GM12878 (cell line): ENCODE data around the gene KIF22. TPM values are rescaled to one million over a fixed set of nuclear protein-coding genes. Genes with fewer than 3 reads are reported as not detected.

Experiments
- CEBPB ChIP-seq, 2 experiments: fragments of 150-350 bp in 1 of 2; IDR thresholded peaks; 2 replicates each; pipeline ENCODE4 v1.6.1; 2012 to 2014; ENCODE audit warnings: low read depth in 2 of 2, low read length in 2 of 2, borderline replicate concordance in 1 of 2, inconsistent platforms in 1 of 2
- ETV6 ChIP-seq, 2 experiments: fragments of 450-650 bp in 1 of 2; IDR thresholded peaks in 1 of 2; conservative IDR thresholded peaks in 1 of 2; 2 replicates each; pipeline ENCODE4 v1.6.1; 2014; ENCODE audit warnings: antibody characterized with exemption in 1 of 2, borderline replicate concordance in 1 of 2, low read depth in 1 of 2, mild to moderate bottlenecking in 1 of 2, moderate library complexity in 1 of 2
- HDAC2 ChIP-seq: fragments of 200-600 bp; sonication (generic); IDR thresholded peaks from 2 replicates; pipeline ENCODE4 v1.6.1; 2017
- IRF4 ChIP-seq: IDR thresholded peaks from 2 replicates; pipeline ENCODE4 v1.6.1; 2011; ENCODE audit warnings: low read depth, low read length
- NR2C2 ChIP-seq: IDR thresholded peaks from 2 replicates; pipeline ENCODE4 v1.6.1; 2011; ENCODE audit warnings: borderline replicate concordance, low read depth; ENCODE audit not compliant: control insufficient read depth, insufficient read length
- NR2F1 ChIP-seq: fragments of 450-650 bp; conservative IDR thresholded peaks from 2 replicates; pipeline ENCODE4 v1.6.1; 2017; ENCODE audit warnings: mild to moderate bottlenecking
- POU2F2 ChIP-seq: IDR thresholded peaks from 3 replicates; pipeline ENCODE4 v1.6.1; 2011; ENCODE audit warnings: low read depth, mild to moderate bottlenecking, low read length, borderline replicate concordance
- SMARCA5 ChIP-seq: fragments of 450-650 bp; IDR thresholded peaks from 2 replicates; pipeline ENCODE4 v1.6.1; 2017; ENCODE audit warnings: mild to moderate bottlenecking
- STAT1 ChIP-seq: fragments of 450-650 bp; conservative IDR thresholded peaks from 2 replicates; pipeline ENCODE4 v1.6.1; 2014; ENCODE audit warnings: antibody characterized with exemption, mild to moderate bottlenecking
- STAT3 ChIP-seq: IDR thresholded peaks from 2 replicates; pipeline ENCODE4 v1.6.1; 2011; ENCODE audit warnings: low read depth, low read length, improper control_type of control experiment
- SUPT20H ChIP-seq: IDR thresholded peaks from 2 replicates; pipeline ENCODE4 v1.6.1; 2011; ENCODE audit warnings: low read depth, mild to moderate bottlenecking, low read length, moderate library complexity, borderline replicate concordance; ENCODE audit not compliant: control insufficient read depth
- TBL1XR1 ChIP-seq: IDR thresholded peaks from 2 replicates; pipeline ENCODE4 v1.6.1; 2012; ENCODE audit warnings: low read depth, low read length, improper control_type of control experiment
- ZSCAN29 ChIP-seq: fragments of 450-650 bp; IDR thresholded peaks from 2 replicates; pipeline ENCODE4 v1.6.1; 2017; ENCODE audit warnings: mild to moderate bottlenecking, moderate library complexity
- polyA plus RNA-seq, 11 experiments: library from polyadenylated mRNA; depleted of rRNA in 4 of 11; unstranded in 6 of 11; stranded (reverse) in 5 of 11; fragments of >200 nt; fragmentation: Nextera tagmentation in 4 of 11; fragmentation: Illumina TruSeq in 1 of 11; extraction: Ambion mirVana in 4 of 11; extraction: Trizol in 1 of 11; gene quantifications; 1 replicate in 1 of 11; 2 replicates in 10 of 11; pipeline versions ENCODE4 v1.2.1 to v1.2.3, GENCODE V29; 2011 to 2016; ENCODE audit warnings: inconsistent platforms in 2 of 11, missing spikeins in 2 of 11, low read depth in 1 of 11
- total RNA-seq, 4 experiments: library from RNA; depleted of rRNA in 3 of 4; stranded (reverse); fragments of >200 nt in 3 of 4; fragmentation: Illumina TruSeq in 1 of 4; extraction: Trizol in 1 of 4; gene quantifications; 2 replicates each; pipeline versions ENCODE4 v1.2.1 to v1.2.3, GENCODE V29; 2013 to 2021
- TF ChIP-seq, protein P1 (sequence below): IDR thresholded peaks from 2 replicates; pipeline ENCODE4 v1.6.1; 2012; ENCODE audit warnings: improper control_type of control experiment, low read depth, low read length; ENCODE audit not compliant: insufficient replicate concordance
- TF ChIP-seq, protein P2 (sequence below): IDR thresholded peaks from 2 replicates; pipeline ENCODE4 v1.6.1; 2012; ENCODE audit warnings: mild to moderate bottlenecking, low read depth, low read length
- TF ChIP-seq, protein P3 (sequence below): fragments of 450-650 bp; formaldehyde crosslinking; IDR thresholded peaks from 2 replicates; pipeline ENCODE4 v1.5.0; 2022; ENCODE audit warnings: mild to moderate bottlenecking, missing genetic modification characterization

The KIF22 gene
- total and polyA plus RNA-seq, 10 of the 15 experiments (the other 5 are each of a cell fraction or from before 2014, with no cell fraction given): 7.6 to 158 (median 132) TPM

DNA sequence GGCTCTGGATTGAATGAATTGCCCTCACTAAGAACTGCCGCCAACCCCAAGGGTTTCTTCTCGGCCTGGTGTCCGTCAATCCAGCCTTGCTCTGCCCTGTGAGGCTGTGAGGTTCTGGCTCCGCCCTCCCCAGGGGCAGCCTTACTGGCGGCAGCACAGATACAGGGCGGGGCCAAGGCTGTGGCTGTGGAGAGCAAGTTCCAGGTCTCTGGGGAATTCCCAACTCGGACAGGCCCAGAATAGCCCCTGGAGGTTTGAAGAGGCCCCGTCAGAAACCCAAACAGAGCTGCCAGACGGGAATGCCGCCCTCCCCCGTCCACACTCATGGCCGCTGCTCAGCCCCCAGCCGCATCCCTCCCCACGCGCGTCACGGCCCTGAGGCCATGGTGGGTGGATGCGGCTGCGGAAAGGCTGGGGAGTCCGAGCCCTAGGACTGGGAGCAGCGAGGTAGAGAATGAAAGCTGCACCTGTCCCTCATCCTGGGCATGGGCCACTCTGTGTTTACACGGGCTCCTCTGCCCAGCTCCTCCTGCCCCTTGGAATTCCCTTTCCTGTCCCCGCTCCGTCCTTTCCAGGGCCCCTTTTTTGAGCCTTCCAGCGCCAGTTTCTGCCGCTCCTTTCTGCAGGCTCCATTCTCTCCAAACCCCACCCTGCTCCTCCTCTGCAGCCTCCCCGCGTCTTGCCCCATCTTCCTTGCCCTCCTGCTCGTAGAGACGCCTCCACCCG lies 20.8 kb downstream of the KIF22 start (continued):
- TF ChIP-seq, protein P1, sequence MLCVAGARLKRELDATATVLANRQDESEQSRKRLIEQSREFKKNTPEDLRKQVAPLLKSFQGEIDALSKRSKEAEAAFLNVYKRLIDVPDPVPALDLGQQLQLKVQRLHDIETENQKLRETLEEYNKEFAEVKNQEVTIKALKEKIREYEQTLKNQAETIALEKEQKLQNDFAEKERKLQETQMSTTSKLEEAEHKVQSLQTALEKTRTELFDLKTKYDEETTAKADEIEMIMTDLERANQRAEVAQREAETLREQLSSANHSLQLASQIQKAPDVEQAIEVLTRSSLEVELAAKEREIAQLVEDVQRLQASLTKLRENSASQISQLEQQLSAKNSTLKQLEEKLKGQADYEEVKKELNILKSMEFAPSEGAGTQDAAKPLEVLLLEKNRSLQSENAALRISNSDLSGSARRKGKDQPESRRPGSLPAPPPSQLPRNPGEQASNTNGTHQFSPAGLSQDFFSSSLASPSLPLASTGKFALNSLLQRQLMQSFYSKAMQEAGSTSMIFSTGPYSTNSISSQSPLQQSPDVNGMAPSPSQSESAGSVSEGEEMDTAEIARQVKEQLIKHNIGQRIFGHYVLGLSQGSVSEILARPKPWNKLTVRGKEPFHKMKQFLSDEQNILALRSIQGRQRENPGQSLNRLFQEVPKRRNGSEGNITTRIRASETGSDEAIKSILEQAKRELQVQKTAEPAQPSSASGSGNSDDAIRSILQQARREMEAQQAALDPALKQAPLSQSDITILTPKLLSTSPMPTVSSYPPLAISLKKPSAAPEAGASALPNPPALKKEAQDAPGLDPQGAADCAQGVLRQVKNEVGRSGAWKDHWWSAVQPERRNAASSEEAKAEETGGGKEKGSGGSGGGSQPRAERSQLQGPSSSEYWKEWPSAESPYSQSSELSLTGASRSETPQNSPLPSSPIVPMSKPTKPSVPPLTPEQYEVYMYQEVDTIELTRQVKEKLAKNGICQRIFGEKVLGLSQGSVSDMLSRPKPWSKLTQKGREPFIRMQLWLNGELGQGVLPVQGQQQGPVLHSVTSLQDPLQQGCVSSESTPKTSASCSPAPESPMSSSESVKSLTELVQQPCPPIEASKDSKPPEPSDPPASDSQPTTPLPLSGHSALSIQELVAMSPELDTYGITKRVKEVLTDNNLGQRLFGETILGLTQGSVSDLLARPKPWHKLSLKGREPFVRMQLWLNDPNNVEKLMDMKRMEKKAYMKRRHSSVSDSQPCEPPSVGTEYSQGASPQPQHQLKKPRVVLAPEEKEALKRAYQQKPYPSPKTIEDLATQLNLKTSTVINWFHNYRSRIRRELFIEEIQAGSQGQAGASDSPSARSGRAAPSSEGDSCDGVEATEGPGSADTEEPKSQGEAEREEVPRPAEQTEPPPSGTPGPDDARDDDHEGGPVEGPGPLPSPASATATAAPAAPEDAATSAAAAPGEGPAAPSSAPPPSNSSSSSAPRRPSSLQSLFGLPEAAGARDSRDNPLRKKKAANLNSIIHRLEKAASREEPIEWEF: no peak
- TF ChIP-seq IRF4 (no peak), STAT3 (no peak), NR2C2 (no peak), HDAC2 (no peak), NR2F1 (no peak), POU2F2 (no peak; the same call in 2 of the 3 replicates), TBL1XR1 (no peak), CEBPB (IDR thresholded peaks at IDR 0.05; ENCODE audit: borderline replicate concordance in 1 of 2, low read depth in 2 of 2, low read length in 2 of 2) (no peak), SMARCA5 (no peak), STAT1 (no peak), ETV6 (conservative IDR thresholded peaks at IDR 0.05 in 1 of 2, IDR thresholded peaks at IDR 0.05 in 1 of 2; ENCODE audit: borderline replicate concordance in 1 of 2, low read depth in 1 of 2) (no peak), ZSCAN29 (no peak), SUPT20H (no peak)
- TF ChIP-seq, protein P2, sequence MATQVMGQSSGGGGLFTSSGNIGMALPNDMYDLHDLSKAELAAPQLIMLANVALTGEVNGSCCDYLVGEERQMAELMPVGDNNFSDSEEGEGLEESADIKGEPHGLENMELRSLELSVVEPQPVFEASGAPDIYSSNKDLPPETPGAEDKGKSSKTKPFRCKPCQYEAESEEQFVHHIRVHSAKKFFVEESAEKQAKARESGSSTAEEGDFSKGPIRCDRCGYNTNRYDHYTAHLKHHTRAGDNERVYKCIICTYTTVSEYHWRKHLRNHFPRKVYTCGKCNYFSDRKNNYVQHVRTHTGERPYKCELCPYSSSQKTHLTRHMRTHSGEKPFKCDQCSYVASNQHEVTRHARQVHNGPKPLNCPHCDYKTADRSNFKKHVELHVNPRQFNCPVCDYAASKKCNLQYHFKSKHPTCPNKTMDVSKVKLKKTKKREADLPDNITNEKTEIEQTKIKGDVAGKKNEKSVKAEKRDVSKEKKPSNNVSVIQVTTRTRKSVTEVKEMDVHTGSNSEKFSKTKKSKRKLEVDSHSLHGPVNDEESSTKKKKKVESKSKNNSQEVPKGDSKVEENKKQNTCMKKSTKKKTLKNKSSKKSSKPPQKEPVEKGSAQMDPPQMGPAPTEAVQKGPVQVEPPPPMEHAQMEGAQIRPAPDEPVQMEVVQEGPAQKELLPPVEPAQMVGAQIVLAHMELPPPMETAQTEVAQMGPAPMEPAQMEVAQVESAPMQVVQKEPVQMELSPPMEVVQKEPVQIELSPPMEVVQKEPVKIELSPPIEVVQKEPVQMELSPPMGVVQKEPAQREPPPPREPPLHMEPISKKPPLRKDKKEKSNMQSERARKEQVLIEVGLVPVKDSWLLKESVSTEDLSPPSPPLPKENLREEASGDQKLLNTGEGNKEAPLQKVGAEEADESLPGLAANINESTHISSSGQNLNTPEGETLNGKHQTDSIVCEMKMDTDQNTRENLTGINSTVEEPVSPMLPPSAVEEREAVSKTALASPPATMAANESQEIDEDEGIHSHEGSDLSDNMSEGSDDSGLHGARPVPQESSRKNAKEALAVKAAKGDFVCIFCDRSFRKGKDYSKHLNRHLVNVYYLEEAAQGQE: no peak
- TF ChIP-seq, protein P3, sequence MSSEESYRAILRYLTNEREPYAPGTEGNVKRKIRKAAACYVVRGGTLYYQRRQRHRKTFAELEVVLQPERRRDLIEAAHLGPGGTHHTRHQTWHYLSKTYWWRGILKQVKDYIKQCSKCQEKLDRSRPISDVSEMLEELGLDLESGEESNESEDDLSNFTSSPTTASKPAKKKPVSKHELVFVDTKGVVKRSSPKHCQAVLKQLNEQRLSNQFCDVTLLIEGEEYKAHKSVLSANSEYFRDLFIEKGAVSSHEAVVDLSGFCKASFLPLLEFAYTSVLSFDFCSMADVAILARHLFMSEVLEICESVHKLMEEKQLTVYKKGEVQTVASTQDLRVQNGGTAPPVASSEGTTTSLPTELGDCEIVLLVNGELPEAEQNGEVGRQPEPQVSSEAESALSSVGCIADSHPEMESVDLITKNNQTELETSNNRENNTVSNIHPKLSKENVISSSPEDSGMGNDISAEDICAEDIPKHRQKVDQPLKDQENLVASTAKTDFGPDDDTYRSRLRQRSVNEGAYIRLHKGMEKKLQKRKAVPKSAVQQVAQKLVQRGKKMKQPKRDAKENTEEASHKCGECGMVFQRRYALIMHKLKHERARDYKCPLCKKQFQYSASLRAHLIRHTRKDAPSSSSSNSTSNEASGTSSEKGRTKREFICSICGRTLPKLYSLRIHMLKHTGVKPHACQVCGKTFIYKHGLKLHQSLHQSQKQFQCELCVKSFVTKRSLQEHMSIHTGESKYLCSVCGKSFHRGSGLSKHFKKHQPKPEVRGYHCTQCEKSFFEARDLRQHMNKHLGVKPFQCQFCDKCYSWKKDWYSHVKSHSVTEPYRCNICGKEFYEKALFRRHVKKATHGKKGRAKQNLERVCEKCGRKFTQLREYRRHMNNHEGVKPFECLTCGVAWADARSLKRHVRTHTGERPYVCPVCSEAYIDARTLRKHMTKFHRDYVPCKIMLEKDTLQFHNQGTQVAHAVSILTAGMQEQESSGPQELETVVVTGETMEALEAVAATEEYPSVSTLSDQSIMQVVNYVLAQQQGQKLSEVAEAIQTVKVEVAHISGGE (CRISPR knock-in tag): no peak
